Right hindlimb (tissue), 1 donor: Measurements from ENCODE around the gene MLLT1.
A peak's percentile ranks its signal among the peaks of the same experiment; 100 is the strongest.

Experiments used
- DNase-seq: peaks from one replicate; pipeline ENCODE4 v3.0.0-alpha.2; 2018

The MLLT1 gene

GRCh38 chr19:6220385-6221191, 59.2 kb downstream of the MLLT1 start:
- DNase-seq, result no peak

- no peak for DNase-seq
These were observed 60.0 kb downstream of the MLLT1 start for GRCh38 chr19:6219586-6220290.

GRCh38 chr19:6219147-6219525, 60.6 kb downstream of the MLLT1 start:
- DNase-seq, result no peak

- DNase-seq, result peak; percentile 91
These were observed 61.2 kb downstream of the MLLT1 start for GRCh38 chr19:6218491-6219146.

- no peak for DNase-seq
These were observed 61.9 kb downstream of the MLLT1 start for GRCh38 chr19:6217752-6218334.

- DNase-seq, result peak; percentile 79
These were observed 62.6 kb downstream of the MLLT1 start for GRCh38 chr19:6216996-6217751.

GRCh38 chr19:6216236-6216995, 63.4 kb downstream of the MLLT1 start:
- no peak for DNase-seq

GRCh38 chr19:6215701-6216235, 64.0 kb downstream of the MLLT1 start:
- no peak for DNase-seq

- DNase-seq, result no peak
These were observed 64.8 kb downstream of the MLLT1 start for GRCh38 chr19:6214881-6215541.

- no peak for DNase-seq
These were observed 65.8 kb downstream of the MLLT1 start for GRCh38 chr19:6213696-6214641.

- no peak for DNase-seq
These were observed 66.5 kb downstream of the MLLT1 start for GRCh38 chr19:6213266-6213595.

GRCh38 chr19:6212403-6213265, 67.1 kb downstream of the MLLT1 start:
- DNase-seq, result no peak

- DNase-seq, result no peak
These were observed 68.0 kb downstream of the MLLT1 start for GRCh38 chr19:6211632-6212402.

- DNase-seq, result no peak
These were observed 68.8 kb downstream of the MLLT1 start for GRCh38 chr19:6210721-6211600.

GRCh38 chr19:6210091-6210490, 69.7 kb downstream of the MLLT1 start:
- no peak for DNase-seq

GRCh38 chr19:6209680-6210079, 70.1 kb downstream of the MLLT1 start:
- DNase-seq, result no peak

GRCh38 chr19:6209233-6209632, 70.5 kb downstream of the MLLT1 start:
- DNase-seq, result no peak
